ENCODE data around the gene LHX8.
A peak's percentile ranks its signal among the peaks of the same experiment; 100 is the strongest.
"Not testable (repeated sequence)": the region's sequence is repeated elsewhere in the genome, so short reads cannot be mapped to it uniquely, and the experiment has no call there.

LHX8 gene

DNA sequence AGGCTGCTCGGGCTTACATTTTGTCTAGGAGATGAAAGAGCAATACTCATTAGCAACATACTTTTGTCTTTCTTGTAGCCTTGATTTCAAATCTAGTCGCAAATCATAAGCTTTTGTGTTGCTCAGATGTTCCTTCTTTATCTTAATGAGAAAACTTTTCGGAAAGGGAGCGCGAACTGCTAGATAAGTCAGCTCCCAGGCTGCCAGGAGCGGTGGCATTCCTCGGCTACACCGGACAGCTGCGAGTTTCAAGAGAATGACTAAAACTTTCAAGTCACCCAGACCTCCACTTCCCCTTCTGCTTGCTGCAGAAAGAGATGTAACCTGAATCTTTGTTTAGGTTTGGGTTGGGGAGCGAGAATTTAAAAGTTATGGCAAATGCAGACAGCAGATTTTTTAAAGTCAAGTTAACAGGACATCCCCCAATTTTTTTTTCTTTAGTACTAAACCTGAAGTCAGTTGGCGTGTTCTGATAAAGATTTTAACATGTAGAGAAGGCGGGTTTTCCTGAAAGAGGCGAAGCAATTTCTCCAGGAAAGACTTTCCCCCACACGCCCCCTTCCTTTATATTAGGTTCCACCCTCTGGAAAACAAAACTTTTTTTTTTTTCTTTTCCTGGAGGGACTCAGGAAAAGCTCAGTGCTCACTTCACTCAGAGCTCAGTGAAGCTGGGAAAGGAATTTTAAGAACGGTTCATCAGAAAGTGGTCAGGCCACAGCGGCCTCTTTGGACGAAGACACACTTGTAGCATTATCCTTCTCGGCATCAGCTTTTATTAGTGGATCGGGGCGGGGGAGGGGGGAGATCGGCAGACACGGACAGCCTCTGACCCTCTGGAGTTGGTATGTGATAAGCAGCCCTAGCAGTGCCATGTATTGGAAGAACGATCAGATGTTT is at the start of gene LHX8:
LHX8 (plus strand) TSS at position 639 of the 897 bp plus-strand sequence. CDS start 2,227 bp downstream, outside the sequence.
- no peak for DNase-seq

DNA sequence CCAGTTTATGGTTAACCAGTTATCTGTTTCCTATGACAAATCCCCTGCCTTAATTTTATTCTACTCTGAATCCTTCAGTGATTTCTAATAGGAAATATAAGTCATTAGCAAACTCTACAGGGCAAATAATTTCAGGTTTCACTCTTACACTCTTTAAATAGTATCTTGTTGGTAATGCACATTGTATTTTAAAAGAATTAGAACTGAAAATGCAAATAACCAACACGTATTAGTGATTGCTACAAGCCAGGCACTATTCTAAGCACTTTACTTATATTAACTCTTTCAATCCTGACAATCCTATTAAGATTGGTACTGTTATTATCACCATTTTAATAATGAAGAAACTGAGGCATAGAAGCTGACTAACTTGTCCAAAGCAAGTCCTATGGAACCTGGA is 48.3 kb upstream of the LHX8 start:
- no peak for DNase-seq

DNA sequence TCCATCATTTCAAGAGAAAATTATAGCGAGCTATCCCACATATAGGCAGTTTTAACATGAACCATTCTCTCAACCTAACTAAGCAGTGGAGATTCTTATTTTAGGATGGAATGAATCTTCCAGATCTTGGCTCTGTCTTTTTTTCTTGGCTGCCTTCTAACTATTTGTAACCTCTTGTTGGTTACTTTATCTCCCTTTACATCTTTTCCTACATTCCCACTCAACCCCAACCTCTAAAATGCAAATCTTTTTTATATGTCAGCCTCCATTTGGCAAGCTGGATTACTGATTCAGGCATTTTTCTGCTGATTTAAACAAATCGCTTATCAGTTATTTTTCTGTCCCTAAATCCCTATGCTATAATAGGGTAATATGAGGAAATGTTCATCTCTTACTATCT is 46.9 kb upstream of the LHX8 start:
- DNase-seq, result no peak

DNA sequence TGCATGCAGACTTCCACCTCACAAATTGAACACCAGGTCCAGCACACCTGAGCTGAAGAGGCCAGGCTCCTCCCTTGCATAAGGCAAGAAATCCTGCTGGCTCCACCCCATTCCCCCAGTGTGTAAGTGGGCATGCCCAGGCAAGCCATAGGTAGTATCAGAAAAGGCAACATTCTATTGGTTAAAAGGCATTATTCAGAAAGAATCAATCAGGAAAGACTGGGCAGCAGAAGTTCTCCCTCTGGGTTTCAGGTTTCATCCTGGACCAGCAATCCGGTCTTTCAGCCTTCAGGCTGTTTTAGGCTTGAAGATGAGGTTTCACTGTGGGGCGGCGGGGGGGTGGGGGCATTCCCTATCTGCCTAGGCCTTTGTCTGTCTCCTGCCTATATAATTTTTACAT is 42.0 kb upstream of the LHX8 start:
- DNase-seq, result peak; percentile 49

DNA sequence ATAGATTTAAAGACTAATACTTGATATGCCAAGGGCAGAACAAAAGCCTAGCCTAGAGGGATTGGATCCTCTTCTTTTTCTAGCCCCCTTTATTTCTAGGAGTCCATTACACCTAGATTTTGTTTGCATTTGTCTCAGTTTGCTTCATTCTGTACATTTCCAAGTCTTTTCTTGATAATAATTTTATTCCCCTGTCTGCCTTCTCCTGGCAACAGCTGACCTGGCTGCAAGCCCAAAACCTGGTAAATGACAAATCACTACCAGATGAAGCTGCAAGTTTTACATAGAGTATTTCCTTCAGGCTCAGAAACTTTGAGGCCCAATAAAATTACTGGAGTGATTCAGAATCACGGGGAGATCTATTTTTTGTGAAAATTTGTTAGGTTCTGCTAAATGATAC is 36.5 kb upstream of the LHX8 start:
- DNase-seq, result no peak

DNA sequence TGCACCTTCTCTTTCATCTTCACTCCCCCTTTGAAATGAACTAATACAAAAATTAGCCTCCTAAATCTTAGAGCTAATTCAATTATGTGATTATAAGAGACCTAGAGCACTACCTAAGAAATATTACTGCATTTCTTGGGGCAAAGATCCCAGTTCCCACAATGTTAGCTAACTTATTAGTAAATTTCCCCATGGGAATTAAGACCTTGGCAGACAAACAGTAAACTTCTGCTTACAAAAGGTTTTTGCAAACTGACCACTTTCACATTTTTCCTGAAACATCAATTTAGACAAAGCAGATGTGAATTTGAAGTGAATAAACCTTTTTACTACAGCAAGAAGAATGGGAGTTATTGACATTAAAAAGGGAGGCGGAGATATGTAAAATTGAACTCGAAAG is 34.6 kb upstream of the LHX8 start:
- no peak for DNase-seq

DNA sequence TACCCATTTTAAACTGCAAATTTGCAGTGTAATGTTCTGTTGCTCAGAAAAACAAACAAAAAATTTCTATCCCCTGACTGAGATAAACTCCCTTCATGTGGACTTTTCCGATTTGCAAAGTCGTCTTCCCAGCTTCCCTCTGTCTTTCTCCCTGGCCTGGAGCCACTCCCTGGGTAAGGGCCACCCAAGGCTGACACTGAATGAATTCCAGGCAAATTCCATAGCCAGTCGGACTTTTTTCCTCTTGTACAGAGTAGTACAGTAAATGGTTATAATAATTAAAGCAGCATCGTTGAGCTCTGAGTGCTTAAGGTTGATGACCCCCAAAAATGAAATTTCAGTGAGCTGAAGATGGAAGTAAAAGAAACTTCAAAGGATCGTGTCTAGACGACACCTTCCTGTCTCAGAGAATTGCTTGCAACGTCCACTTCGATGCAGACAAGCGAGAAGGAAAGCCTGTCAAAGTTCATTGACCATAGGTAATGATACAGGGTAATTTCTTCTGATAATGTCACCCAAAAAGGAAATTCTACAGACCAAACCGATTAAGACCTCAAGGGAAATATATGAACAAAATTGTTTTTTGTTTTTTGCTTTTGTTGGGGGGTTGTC is 33.6 kb upstream of the LHX8 start:
- no peak for DNase-seq

DNA sequence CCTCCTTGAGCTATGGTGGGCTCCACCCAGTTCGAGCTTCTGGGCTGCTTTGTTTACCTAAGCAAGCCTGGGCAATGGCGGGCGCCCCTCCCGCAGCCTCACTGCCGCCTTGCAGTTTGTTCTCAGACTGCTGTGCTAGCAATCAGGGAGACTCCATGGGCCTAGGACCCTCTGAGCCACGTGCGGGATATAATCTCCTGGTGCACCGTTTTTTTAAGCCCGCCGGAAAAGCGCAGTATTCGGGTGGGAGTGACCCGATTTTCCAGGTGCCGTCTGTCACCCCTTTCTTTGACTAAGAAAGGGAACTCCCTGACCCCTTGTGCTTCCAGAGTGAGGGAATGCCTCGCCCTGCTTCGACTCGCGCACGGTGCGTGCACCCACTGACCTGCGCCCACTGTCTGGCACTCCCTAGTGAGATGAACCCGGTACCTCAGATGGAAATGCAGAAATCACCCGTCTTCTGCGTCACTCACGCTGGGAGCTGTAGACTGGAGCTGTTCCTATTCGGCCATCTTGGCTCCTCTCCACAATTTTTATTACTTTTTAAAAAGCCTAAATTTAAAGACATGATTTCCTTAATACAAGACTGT is 21.7 kb upstream of the LHX8 start:
- DNase-seq, result not testable (repeated sequence)

DNA sequence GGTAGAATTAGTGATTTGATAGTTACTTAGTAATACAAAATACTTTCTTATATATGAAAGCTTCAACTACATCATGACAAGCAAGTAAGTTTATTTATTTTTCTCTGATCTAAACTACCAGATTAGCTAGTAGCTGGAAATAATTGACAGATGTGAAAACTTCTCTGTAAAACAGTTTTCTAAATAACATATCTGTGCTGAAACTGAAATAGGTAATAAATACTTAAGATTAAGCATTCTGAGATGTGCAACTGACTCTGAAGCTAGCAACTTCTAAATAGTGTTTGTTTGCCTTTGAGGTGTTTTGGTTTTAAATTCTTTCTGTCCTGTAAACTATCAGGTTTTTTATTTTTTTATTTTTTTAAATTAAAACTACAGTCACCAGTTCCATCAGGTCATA is 18.5 kb upstream of the LHX8 start:
- DNase-seq, result no peak

DNA sequence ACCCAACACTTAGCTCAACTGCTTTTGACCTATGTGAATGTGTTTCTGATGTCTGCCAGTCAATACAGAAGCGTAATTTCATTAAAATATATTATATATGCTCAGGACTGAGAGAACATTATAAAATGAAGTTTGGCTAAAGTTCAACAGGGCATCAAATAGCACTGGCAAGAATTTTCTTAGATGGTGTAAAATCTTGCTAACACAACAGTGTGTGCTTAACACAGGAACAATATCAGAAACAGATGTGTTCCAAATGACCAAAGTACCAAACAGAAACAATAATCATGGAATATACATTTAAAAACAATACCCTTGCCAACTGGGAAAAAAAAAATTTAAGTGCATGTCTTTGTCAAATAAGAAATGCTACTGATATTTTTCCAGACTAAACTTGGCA is 10.4 kb upstream of the LHX8 start:
- no peak for DNase-seq

DNA sequence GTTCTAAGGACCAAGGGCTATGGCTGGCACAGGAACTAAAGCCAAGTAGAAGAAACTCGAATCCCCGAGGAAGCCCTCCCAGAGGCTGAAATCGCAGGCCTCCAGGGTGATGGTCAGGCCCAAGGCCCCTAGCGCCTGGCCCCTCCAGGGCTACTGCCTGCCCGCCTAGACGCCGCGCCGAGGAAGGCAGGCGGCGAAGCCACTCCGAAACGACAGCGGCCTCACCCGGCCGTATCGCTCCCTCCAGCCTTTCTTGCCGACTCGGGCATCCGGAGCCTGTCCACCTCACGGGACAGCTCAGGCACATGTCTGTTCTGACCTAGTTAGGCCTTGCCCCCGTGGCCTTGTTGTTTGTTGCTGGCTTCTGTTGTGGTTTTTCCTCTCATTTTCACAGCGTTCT is 9.7 kb upstream of the LHX8 start:
- no peak for DNase-seq

DNA sequence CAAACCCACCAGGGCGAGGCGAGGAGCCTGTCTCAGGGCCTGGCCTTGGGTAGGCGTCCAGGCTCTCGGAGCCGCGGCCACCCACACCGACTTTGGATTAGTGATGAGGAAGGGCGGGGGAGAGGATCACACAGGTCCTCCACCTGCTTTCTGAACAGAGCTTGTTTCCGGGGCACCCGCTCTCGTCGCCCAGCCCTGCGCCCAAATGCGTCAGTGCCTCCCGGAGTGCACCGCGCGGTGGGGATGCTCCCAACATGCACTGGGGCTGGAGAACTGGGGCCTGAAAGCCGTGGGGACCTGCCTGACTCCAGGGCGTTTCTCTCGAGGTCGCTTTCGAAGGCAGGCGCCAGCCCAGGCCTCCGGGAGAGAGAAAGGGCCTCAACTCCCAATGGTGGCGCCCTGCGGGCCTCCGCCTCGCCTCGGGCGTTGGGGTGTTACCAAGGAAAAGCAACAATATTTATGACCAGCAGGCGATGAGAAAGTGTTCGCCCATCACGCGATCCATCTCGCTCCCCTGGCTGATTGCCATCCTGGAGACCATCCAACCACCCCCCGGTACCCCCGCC is 8.9 kb upstream of the LHX8 start:
- DNase-seq, result no peak

DNA sequence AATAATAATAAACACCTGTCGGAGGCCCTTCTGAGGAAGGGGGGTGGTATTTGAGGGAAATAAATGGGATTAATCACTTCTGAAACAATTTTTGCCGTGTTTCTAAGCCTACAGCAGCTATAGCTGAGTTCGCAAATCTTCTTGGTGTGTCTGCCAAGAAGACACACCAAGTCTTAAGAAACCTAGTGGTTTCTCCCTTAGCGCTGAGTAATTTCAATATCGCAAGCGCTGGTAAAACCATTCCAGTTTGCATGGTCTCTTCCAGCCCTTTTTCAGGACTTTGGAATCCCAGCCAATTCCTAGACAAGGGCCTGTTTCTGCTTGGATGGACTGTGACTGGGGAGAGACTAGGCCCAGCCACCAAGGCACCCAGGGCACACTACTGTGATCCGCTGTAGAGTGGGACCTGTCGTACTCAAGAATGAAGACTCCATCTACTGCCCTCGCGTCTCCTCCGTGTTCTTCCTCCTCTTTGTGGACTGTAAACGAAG is 7.5 kb upstream of the LHX8 start:
- no peak for DNase-seq

DNA sequence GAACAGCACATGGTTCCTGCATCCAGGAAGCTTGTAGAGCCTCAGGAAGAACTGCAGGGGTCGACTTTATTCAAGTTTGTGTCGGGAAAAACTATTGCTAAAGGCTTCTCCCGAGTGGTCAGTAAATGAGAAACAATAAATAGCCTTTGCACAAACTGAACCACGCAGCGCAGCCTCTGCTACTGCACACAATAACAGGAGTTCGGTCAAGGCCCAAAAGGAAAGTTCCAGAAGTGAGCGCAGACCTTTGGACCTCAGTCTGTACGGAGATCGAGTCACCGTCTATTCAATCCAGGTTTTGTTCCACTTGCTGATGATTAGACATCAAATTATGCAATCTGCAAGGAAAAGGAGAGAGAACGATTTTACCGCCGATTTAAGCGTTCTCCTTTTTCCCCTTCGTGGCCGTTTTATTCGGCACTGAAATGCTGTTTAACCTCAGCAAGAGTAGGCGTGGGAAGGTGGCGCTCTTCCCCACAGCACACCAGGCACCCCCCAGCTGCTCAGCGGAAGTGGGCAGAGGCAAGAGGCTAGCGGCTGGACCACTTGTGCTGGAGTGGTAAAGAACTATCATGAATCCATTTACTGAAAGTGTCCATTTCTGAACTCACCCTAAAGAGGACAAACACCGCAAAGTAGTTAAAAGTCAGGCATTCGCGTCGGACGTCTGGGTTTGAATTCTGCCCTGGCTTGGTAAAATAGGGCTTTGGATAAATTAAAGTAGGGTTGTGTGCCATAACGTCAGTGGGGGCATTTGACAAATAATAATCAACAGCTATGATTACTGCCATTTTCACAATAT is 6.1 kb upstream of the LHX8 start:
- no peak for DNase-seq

DNA sequence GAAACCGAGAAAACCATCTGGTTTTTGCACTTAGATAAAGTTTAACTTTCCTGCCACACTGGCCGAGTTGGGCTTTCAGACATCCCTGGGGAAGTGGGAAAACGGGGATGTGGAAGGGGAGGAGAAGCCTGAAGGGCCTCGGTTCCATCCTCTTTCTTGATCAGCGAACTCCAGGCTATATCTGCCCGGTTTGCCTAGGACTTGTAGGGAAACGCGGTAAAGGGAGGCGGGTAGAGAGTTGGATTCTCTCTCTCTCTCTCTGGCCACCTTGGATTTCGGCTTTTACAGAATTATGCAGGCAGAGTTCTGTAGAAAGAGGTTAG is 4.6 kb upstream of the LHX8 start:
- DNase-seq, result no peak

DNA sequence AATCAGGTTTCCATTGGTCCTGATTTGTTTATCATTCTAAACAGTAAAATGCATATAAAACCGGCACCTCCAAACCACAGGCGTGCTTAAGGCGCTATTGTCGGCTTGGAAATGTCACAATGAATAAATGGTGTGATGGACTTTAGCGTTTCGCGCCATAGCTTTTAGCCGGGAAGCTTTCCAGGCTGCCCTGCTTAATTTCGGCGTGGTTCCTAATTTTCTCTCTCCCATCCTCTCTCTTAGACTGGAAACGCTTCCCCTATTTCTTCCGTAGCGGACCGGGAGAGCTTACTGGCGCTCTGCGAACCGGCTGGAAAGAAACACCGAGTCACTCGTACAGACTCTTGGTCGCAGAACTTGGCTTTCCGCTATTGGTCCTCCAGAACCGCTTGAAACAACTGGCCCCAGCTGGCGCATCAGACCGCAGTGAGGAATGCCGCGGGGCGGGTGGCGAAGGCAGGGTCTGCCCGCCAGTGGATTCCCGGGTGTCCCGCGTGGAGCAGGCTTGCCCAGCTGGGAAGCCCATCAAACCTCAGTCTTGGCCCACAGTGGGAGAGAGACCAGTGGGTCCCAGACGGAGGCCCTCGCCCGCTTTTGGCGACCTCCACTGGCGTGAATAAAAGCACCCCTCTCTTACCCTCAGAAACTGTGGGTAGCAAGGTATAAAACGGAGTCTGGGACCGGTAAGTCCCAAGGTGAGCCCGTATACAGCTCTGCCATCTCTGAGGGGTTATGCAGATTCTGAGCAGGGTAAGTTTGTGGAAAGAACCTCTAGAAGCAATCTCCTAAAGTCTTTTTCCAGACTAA is 4.0 kb upstream of the LHX8 start:
- DNase-seq, result no peak

DNA sequence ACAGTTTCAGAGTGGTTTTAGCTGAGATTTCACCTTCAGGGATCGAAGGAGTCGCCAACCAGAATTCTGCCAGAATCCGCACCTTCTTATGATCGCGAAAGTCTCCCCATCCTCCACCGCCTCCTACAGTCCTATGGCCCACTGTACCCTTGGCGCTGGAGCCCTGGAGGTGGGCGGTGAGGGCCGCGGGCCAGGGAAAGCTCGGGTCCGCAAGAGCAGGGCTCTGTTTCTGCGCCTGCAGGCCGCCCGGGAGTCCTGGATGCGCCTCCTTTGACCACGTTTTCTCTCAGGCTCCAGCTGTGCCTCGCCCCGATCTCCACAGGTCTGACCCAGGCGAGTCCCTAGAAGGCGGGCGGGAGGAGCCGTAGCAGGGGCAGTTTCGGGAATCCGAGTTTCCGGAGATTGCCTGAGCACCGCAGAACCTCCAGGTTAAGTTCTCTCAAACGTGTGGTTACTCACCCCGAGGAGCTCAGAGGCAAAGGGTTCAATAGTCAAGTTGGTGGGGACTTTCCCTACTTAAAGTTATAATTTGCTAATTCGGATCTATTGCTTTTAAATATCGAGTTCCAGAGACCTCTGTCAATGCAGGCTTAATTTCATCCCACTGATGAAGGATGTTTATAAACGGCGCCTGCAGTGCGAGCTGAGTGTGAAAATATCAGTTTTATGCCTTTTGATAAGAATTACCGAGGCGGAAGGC is 3.2 kb upstream of the LHX8 start:
- no peak for DNase-seq

DNA sequence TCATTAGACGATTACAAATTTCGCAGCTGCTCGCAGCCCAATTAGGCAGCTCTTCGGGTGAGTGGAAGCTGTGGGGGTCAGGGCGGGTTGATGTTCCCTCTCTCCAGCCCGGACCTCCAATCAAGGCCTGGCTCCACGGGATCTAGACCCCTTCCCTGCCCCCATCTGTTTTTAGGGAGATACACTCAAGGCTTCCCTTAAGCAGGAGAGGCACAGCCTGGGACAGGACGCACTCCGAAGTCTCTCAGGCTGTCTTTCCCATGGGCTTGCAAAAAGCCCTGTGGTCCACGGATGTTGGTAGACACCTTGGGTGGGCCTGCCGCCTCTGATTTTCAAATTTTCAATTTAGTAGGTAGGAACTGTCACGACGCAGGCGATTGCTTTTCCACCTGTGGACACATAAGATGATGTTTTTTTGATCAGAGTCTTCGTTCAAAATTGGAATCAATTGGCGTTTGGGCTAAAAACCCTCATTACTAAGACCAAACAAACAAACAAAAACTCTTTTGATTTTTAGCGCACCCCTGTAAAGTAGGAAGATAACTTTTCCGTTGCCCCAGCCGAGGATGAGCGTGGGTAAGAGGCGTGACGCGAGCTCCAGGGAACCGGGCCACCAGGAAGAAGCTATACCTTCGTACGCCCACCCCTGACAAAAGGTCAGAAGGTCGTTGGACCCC is 2.5 kb upstream of the LHX8 start:
- DNase-seq, result no peak

DNA sequence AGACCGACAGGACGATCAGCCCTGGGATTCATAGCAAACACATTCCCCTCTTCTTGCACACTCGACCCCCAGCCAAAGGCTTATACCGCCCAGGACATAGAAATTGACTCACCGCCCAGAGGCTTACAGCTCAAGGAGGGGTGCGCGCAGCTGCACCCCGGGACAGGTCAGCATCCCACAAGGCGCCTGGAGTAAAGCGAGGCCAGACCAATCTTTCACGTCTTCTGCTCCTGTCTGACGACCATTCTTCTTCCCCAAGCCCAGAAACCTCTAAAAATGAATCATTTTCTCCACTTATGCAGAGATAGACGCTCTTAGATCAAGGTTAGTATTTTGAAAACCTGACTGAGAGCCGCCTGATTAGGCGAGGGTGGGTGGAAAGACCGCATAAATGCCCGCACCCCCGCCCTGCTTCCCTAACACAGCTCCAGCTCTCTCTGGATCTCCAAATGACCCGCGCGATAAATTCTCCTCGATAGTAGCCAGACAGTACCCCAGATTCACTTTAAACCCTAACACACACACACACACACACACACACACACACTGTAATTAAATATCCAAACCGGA is 1.9 kb upstream of the LHX8 start:
- DNase-seq, result no peak

DNA sequence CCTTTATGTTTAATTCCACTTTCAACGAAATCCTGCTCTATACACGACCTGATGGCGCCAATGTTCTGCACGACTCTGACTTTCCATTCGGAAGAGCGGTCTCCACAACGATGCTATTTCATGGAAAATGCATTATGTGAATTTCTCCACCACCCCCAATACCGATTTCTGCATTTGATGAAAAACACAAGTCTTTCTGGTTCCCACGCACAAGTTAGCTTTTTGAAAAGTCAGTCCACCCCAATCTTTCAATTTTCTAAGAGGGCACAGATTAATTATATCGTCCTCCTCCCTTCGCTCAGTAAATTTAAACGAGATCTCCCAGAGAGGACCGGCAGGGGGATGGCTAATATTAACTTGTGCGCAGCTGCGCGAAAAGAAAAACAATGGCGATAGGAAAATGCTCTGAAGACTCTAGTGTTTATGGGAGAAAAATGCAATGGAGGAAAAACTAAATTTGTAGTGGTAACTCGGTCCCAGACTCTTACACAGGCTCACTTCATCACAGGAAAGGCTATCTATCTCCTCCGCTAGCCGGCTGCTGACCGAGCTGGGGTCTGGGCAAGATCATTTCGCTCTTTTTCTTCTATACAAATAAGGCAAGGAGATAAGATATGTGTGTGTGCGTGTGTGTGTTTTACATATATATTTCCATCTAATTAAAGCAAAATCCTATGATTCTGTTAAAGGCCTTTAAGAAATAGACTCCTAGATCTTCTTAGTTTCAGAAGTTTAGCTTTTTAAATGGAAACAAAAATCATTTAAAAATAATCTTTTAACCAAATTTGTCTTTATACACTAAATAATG is 1.2 kb upstream of the LHX8 start:
- no peak for DNase-seq

Measured in NCI-H510A (cell line).